LoVo (cell line): ENCODE data around the gene GNMT.
"Not testable (repeated sequence)": the region's sequence is repeated elsewhere in the genome, so short reads cannot be mapped to it uniquely, and the experiment has no call there.

Source experiments
- DNase-seq: peaks from one replicate; pipeline ENCODE4 v3.0.0-alpha.2; 2016; ENCODE audit warnings: low spot score

Gene GNMT

DNA sequence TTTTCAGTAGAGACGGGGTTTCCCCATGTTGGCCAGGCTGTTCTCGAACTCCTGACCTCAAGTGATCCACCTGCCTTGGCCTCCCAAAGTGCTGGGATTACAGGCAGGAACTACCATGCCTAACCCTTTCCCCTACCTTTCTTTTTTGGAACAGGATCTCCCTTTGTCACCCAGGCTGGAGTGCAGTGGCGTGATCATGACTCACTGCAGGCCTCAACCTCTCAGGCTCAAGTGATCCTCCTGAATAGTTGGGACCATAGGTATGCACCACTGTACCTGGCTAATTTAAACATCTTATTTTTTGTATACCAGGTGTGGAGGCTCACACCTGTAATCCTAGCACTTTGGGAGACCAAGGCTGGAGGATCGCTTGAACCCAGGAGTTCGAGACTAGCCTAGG is 19.2 kb upstream of the GNMT start:
- DNase-seq = not testable (repeated sequence)

DNA sequence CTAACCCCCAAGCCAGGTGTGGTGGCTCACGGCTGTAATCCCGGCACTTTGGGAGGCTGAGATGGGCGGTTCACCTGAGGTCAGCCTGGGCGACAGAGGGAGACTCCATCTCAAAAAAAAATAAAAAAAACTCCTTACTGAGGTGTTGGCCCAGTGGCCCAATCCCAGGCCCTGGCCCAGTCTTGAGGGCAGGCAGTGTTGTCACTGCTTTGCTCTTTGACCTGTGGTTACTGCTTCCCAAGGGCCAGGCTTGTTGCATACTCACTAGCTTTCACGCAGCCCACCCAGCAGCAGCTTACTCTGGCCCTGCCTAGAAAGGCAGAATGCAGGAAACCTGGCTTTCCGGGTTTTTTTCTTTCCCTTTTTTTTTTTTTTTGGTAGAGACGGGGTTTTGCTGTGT is 18.1 kb upstream of the GNMT start:
- DNase-seq = no peak

- no peak for DNase-seq
Measured at GRCh38 chr6:42947950-42948349, 12.6 kb upstream of the GNMT start.

- DNase-seq = no peak
Measured at GRCh38 chr6:42952389-42952788, 8.2 kb upstream of the GNMT start.

DNA sequence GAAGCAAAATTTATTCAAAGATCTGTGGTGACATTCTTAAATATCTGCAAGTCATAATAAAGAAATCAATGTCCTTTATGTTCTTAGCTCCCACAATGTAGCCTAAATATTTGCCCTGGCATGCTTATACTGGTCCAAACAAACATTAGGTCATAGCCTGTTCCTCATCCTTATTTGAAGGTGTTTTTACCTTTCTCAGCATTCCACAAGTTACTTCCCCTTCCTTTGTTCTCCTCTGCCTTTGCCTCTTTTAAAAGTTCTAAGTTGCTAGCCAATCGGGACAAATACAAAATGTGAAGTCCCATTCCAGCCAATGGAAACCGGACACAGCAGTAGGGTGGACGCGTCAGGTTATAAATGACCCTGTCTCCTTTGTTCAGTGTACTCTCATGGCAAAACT is 6.1 kb upstream of the GNMT start:
- DNase-seq = not testable (repeated sequence)

- no peak for DNase-seq
Measured at GRCh38 chr6:42958125-42958524, 2.4 kb upstream of the GNMT start.

DNA sequence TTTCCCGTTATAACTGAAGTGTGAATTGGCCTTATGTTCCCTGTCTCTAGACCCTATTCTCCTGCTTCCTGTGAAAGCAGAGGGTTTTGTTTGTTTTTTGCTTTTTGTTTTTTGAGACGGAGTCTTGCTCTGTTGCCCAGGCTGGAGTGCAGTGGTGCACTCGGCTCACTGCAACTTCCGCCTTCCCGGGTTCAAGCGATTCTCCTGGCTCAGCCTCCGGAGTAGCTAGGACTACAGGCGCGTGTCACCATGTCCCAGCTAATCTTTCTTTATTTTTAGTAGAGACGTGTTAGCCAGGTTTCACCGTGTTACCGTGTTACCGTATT is 674 bp upstream of the GNMT start:
- DNase-seq = no peak

DNA sequence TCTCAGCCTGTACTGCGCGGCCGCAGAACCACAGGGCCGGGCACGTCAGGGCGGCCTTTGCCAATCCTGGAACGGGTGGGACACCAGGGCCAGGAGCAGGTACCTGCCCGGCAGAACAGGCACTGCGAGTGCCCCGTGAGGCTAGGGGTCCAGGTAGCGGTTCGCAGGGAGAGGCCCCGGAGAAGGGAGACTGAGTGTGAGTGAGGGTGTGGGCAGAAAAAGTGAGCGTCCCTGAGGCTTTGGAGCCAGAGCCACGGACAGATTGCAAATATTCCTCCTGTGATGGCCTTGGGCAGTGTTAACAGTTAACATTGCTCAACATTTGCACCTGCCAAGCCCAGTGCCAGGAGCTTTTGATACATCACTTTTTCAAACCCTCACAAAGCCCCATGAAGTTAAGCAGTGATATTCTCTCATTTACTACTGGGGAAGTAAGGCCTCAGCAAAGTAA is 491 bp downstream of the GNMT start:
- no peak for DNase-seq

DNA sequence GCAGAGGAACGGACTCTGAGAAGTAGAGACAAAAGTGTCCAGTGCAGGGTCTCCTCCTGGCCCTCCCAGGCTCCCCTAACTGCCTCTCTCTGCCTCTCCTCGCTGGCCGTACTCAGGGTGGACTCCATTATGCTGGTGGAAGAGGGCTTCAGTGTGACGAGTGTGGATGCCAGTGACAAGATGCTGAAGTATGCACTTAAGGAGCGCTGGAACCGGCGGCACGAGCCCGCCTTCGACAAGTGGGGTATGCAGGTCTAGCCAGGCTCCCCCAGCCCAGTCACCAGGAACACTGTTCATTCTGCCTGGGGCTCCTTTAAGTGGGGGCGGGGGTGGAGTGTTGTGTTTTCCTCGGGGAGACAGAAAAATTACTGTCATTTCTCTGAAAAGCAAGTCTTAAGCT is 1.5 kb downstream of the GNMT start:
- DNase-seq = no peak

- no peak for DNase-seq
Measured at GRCh38 chr6:42962502-42963178, 2.1 kb downstream of the GNMT start.

GRCh38 chr6:42963179-42963854 is 2.8 kb downstream of the GNMT start:
- no peak for DNase-seq

GRCh38 chr6:42963855-42964605 is 3.5 kb downstream of the GNMT start:
- DNase-seq = no peak

DNA sequence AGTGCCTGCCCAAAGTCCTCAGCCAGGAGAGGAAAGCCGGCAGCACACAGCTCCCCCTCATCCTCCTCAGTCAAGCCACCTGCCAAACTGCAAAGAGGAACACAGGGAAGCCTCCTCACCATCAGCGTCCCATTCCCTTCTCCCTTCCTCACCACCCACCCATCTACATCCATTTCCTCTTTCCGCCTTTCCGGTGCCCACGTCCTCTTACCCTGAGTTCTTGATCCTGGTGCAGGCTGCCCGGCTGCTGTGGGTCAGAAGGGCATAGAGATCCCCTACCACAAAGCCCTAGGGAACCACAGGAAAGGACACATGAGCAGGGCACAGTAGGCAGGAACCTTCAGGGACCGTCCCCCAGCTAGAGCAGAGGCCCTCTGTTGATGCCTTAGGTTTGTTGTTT is 6.0 kb downstream of the GNMT start:
- no peak for DNase-seq

GRCh38 chr6:42967228-42967627 is 6.7 kb downstream of the GNMT start:
- no peak for DNase-seq

DNA sequence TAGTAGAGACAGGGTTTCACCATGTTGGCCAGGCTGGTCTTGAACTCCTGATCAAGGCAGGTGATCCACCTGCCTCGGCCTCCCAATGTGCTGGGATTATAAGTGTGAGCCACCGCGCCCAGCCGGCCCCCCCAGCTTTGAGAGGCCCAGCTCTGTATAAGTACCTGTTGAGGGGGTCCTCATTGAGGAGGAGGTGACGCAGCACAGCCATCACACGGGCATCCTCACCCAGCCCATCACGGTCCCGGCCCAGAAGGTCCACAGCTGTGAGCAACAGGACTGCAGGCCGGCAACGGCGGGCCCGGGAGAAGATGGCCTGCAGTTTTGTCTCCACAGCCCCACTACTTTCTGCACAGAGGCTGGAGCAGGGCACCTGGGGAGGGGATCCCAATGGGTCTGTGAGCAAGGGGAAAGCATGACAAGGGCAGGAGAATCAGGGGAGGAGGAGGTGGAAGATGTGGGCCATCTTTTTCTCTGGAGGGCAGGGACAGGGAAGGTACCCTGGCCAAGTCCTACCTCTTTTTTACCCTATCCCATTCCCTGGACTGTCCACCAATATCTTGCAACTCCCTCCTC is 7.7 kb downstream of the GNMT start:
- DNase-seq = no peak

GRCh38 chr6:42968783-42969182 is 8.2 kb downstream of the GNMT start:
- no peak for DNase-seq

DNA sequence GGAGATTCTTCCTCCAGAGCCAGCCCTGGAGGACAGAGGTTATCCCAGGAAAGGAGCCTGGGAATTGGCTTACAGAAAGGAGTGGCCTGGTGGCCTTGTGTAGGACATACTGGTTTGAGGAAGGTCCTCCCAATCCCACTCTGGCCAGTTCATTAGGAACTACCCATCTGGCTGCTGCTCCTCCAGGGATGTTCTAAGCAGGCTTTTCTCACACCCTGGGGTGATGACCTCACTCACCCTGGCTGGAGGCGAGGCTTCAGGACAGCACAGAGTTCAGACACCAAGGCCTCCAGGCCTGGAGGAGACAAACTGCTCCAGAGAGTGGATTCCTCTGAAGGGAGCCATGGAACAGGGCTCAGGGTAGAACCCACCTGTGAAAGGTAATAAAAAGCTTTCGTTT is 8.9 kb downstream of the GNMT start:
- DNase-seq = no peak

DNA sequence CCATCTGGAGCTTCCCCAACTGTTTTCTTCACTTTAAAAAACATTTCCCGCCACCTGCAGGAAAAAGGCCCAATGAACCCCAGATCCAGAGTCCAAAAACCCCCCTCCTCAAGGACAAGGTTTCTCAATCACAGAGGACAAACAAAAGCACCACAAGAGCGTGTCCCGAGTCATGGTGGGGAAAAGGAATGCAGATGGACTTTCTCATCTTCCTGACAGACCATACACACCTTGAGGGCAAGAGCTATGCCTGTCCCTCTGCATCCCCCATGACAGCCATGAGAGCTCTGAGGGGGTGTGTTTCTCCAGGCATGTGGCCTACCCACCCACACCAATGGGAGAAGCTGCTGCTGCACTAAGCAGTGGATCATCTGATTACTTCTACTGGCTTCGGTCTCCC is 9.4 kb downstream of the GNMT start:
- no peak for DNase-seq

- DNase-seq = no peak
Measured at GRCh38 chr6:42970871-42971612, 10.5 kb downstream of the GNMT start.

DNA sequence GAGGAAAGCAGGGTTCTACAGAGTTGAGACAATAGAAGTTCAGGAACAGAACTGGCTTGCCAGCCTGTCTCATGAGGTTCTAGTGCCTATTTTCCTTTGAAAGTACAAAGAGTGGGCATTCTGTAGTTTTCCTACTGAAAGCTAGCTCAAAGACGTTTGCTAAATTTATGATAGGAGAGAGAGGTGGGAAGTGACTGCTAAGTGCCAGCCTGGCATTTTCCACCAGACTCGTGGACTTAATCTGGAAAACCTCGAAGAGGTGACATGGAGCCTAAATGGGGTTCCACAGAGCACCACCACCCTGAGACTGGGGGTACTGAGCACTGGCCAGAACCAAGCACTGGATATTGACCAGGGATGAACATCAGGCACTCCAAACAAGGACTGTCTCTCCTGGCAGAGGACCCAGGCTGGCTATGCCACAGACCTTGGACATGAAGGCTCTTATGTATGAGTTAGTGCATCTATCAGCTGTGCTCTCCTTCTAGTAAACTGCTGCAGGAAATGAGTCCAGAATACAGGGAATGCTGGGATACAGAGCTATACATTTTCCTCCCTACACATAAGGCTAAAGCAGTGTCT is 11.3 kb downstream of the GNMT start:
- DNase-seq = no peak

DNA sequence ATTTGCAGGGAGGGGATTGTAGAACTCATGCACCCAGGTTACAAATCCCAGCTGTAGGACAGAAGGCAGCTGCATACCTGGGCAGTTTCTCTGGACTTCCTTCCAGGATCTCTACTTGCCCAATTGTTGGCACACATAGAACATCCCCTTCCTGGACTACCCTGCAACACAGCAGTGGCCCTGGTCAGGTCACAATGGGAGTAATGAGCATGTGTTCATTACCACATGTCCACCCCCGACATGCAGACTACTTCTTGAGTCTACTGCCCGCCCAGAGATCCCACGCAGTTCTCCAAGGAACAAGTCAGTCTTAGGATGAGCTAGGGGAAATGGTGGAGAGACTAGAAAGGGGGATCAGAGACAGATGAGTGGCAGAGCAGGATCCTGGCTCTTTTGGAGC is 13.4 kb downstream of the GNMT start:
- DNase-seq = no peak

DNA sequence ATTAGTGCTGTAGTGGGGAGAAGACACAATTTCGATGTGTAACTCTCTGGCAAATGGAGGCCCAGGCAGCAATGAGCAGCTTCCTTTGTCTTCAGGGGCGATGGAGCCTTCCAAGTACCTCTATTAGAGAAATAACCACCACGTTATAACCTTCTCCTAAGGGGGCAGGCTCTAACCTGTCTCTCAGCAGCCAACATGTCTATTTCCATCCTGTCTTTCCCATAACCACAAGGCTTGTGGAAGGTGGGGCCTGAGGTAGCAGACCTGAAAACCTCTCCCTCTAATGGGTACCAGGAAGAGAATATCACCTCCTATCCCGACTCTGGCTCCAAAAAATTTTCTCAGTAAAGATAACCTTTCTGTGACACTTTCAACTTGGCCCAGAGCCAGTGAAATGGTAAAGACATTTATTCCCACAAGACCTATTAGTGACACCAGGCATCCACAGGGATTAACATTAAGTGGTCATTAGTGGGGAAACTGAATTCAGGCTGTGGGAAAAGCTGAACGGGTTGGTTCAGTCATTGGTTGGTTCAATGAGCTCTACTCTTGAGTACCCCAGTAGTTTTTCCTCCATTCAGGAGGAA is 14.5 kb downstream of the GNMT start:
- no peak for DNase-seq
